A204.1 (cell line): Measurements from ENCODE around the gene DDAH1.
"Not testable (repeated sequence)": the region's sequence is repeated elsewhere in the genome, so short reads cannot be mapped to it uniquely, and the experiment has no call there.

Experiments used
- FAIRE-seq: peaks from 2 replicates; lab custom pipeline; 2012; peaks lifted over from hg19 to GRCh38; lab: Jason Lieb, UNC

DDAH1 gene

DNA sequence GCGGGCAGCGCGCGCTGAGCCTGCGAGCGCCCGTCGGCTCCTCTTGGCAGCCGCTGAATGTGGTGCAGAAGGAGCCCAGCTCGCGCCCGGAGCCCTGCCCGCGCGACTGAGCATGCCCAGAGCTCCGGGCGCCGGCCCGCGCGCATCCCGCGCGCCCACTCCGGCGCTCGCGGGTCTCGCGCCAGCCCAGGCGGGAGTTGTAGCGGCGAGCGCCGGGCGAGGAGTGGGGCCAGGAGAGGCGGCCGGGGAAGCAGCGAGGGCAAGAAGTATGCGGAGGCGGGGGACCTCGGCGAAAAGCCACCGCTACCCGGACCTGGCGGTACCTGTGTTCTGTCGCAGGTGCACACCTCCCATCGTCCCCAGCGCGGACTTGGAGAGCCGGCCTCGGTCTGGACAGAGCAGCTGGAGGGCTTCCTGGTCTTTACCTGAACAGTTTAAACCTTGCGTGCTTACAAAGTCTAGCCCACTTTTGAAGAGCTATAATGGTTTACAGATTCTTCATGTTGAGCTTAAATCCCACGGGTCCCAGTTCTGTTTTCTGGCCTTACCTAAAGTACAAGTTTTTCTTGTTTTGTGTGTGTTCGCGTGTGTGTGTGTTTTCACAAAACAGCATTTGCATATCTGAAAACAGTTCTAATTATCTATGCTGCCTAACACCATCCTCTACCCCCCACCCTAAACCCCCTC is at the start of gene DDAH1:
Gene DDAH1 (minus strand): TSS at position 61 of the 687 bp plus-strand sequence. CDS start 114 bp downstream, outside the sequence.
- no peak for FAIRE-seq

GRCh38 chr1:85513998-85514397 is 49.0 kb upstream of the DDAH1 start:
- FAIRE-seq = not testable (repeated sequence)

- no peak for FAIRE-seq
Observed at GRCh38 chr1:85504417-85504816, 39.5 kb upstream of the DDAH1 start.

GRCh38 chr1:85502625-85503083 is 37.7 kb upstream of the DDAH1 start:
- peak; percentile 43 for FAIRE-seq

GRCh38 chr1:85502171-85502570 is 37.2 kb upstream of the DDAH1 start:
- FAIRE-seq = no peak

- no peak for FAIRE-seq
Observed at GRCh38 chr1:85501355-85501898, 36.5 kb upstream of the DDAH1 start.

DNA sequence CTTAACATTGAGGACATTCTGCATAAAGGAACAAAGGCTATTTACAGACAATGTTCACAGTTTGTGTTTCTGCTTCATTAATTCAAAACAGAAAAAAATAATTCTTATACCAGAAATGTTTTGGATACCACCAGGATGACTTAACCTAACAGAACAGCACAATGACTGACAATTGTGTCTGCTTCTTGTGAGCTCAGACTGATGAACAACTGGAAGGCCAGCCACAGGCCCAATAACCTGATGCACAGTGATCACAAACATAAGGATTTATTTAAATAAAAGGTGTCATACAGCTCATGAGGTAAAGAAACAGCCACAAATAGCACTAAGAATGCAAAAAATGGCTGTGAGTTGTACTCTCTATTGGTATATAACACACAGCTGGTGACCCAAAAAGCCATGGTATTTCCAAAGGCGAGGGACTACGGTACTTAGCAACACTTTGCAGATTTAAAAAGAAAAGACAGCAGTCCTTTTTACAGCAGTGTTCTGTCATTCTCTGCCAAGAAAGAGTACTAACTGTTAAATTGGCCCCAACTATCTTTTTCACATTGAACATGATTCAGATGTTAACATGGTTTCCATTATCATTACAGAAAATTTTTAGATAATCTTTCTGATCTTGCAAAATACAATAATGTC is 32.1 kb upstream of the DDAH1 start:
- FAIRE-seq = no peak

DNA sequence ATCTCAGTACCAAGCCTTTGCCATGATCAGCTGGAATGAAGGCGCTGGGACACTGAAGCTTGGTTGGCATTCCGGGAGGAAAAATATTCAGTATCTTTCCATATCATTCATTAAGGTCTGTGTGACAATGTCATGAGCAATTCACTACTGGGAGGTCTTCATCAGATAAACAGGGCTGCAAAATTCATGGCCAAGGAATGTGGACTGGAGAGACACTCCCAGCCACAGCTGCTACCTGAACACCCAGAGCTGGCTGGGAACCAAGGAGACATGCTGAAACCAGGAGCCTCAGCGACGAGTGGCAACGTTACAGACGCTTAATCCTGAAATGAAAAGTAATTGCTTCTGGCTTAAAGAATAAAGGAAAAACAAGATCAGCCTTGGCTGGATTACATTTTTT is 30.6 kb upstream of the DDAH1 start:
- FAIRE-seq = no peak

GRCh38 chr1:85494904-85495266 is 29.9 kb upstream of the DDAH1 start:
- FAIRE-seq = no peak

GRCh38 chr1:85494074-85494903 is 29.3 kb upstream of the DDAH1 start:
- no peak for FAIRE-seq

DNA sequence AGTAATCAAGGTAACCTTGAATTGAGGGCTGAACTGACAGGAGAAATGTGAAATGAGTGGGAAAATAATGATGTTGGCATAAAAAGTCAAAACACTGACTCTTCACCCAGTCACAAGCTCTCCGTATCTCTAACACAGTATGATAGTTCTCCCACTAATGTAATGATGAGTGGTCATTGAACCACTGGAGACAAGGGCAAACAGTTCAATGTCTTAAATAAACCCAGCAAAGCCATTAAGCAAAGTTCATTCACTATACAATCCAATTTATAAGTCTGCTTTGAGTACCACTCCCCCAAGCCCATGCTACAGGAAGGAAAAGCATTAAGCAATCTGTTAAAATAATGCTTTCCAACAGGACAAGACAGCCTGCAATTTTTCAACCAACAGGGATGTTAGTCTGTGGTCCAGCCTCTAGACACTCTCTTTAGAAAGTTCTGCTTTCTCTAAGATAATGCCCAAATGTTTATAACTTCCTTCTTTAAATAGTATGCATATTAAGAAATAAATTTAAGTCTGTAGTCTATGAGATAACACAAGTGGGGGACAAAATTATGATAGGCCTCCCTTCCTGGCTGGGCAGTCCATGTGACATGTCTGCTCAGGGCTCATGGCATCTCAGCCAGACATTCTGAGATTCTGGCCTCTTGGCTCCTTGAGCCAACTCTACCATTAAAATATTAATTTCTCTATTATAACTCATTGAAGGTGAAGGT is 25.5 kb upstream of the DDAH1 start:
- no peak for FAIRE-seq

- FAIRE-seq = no peak
Observed at GRCh38 chr1:85488126-85488525, 23.2 kb upstream of the DDAH1 start.

- FAIRE-seq = no peak
Observed at GRCh38 chr1:85485516-85485915, 20.6 kb upstream of the DDAH1 start.

DNA sequence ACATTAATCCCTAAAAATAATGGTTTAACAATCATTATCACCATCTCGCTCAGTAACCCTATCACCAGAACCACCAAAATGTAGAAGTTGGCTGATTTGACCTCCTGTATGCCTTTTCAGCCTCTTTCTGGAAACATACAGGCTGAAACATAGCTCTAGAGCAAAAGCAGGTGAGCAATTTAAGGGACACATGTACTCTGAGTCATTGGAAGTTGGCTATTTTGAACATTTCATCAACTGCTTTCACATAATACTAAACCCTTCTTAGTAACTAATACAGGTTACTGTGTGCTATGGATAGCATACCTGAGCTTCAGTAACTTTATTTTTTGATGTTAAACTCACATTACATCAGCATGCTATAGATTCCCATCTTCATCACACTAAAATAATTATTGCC is 19.8 kb upstream of the DDAH1 start:
- no peak for FAIRE-seq

- no peak for FAIRE-seq
Observed at GRCh38 chr1:85484264-85484663, 19.3 kb upstream of the DDAH1 start.

- FAIRE-seq = no peak
Observed at GRCh38 chr1:85481688-85482087, 16.7 kb upstream of the DDAH1 start.

- no peak for FAIRE-seq
Observed at GRCh38 chr1:85480566-85480965, 15.6 kb upstream of the DDAH1 start.

DNA sequence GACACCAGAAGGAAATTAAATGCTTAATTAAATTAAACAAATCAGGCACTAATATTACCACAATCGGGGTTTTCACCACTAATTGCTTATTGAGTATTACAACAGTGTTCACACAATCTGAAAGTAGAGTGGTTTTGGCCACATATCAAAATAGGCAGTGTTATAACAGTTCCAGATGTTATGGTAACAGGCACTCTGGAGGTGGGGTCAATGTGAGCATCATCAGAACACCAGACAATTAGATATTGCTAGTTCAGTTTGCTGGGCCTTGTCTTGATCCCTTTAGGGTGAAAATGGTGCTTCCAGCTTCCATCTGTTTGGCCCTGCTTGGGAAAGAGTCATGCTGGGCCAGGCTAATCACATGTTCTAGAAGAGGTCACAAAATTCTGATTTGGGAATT is 14.5 kb upstream of the DDAH1 start:
- FAIRE-seq = no peak

- FAIRE-seq = no peak
Observed at GRCh38 chr1:85478366-85478765, 13.4 kb upstream of the DDAH1 start.

DNA sequence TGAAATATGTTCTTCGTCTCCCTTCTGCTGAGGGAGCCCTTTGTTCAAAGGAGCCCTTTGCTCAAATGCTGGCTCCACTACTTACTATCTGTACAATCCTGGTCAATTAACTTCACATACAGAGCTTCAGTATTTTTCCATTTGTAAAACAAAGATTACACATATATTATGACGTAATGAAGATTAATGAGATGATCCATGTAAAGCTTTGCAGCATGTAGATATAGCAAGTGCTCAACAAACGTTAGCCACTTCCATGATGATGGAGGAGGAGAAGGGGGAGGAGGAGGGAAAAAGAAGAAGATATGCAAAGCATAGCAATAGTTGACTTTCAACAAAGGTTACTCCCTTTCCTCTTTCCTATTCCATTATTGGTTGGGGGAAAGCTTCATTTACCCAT is 10.1 kb upstream of the DDAH1 start:
- FAIRE-seq = no peak

GRCh38 chr1:85473390-85473789 is 8.4 kb upstream of the DDAH1 start:
- FAIRE-seq = no peak

GRCh38 chr1:85471558-85471957 is 6.6 kb upstream of the DDAH1 start:
- FAIRE-seq = no peak
